GM18507 (cell line): ENCODE results near the gene SLC48A1.

Experiments
- DNase-seq: peaks from one replicate; pipeline ENCODE4 v3.0.0; 2011; ENCODE audit warnings: low read depth; ENCODE audit not compliant: insufficient read length; ENCODE audit errors: extremely low spot score
- FAIRE-seq: peaks from 2 replicates; lab custom pipeline; 2011; peaks lifted over from hg19 to GRCh38; lab: Jason Lieb, UNC

The SLC48A1 gene

DNA sequence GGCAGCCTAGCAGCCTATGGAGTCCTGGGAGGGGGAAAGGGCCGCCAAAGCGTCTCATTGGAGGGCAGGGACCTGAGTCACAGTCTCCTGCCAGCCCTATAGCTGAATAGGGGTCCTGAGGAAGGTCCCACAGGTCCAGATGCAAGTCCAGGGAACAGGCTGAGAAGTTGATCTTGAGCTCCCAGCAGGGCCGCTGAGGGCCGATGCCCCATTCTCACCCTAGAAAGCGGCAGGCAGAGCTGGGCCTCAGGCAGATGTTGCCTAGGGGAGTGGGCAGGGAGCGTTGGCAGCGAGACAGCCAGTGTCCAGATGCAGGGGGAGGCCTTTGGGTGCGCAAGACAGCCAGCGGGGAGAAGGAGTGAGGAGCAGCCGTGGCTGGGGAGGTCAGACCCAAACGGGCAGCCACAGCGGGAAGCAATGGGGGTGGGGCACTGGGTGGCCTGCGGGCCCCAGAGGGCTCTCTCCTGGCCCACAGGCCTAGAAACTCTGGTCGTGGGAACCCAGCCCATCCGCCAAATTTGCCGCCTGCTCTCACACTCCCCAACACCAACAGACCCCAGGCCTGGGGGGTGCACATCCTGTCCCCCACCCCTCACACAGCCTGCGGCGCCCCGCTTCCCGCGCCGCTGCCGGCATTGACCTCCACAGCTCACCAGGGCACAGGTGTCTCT is 45.6 kb downstream of the SLC48A1 start:
- DNase-seq = no peak
- FAIRE-seq = no peak

DNA sequence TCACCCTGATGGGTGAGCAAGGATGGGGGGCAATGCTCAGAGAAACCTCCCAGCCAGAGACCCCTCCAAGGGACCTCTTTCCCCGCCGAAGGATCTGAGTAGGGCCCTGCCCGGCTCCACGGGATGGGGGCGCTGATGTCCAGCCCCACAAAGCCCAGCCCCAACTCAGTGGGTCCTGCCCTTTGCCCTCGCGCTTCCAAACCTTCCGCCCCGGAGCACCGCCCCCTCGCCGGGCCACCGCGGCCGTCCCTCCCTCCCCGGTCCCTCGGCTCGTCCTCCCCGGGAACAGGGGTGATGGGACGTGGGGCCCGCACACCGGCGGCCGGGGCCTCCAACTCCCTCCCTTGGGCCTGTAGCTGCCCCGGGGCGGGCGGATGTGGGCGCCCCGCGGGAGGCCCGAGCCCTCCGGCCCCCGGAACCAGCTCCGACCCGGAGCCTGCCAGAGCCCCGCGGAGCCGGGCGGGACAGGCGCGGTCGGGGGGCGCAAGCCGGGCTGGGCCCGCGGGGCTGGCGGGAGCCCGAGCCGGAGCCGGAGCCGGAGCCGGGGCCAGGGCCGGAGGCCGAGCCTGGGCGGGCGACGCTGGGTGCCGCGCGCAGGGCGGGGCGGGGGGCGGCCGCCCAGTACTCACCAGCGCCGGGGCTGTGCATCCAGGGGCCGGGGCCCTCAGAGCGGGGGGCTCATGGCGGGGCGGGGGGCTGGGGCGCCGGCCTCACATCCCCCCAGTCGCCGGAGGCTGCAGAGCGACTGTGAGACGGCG is 46.3 kb downstream of the SLC48A1 start:
- no peak for FAIRE-seq

DNA sequence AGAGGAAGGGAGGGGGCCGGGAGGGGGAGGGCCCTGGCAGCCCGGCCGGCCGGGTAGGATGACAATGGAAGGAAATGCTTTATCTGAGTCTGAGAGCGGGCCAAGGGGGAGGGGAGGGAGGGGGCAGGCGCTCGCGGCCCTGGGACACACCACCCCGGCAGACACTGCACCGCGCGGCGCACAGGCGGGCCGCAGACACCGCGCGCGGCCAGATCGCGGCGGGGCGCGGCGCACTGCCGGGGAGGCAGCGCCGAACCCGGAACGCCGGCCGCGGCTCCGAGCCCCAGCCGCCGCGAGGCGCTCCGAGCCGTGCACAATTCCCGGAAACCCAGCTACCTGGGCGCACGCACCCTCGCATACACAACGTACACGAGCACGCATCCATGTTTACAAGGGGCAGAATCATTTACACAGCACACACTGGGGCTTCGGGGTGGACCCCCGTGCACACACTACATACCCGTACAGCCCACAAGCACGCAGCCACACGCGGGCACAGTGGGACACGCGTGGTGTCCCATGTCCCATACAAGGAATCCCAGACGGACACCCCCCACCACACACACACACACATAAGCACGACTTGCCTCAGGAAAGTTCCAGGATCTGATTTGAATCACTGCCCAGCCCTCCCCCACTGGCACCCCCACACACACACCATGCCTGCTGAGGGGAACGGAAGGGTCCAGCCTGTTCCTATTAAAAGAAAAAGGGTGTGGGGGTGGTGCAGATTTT is 47.0 kb downstream of the SLC48A1 start, which contains the start of gene HDAC7:
TSS of gene HDAC7 (minus strand) at position 8 of the 735 bp plus-strand sequence. CDS start 118 bp downstream, outside the sequence.
- FAIRE-seq (no peak), DNase-seq (no peak)

More for the DNA sequence above, 46.3 kb downstream of the SLC48A1 start:
- no peak for DNase-seq

DNA sequence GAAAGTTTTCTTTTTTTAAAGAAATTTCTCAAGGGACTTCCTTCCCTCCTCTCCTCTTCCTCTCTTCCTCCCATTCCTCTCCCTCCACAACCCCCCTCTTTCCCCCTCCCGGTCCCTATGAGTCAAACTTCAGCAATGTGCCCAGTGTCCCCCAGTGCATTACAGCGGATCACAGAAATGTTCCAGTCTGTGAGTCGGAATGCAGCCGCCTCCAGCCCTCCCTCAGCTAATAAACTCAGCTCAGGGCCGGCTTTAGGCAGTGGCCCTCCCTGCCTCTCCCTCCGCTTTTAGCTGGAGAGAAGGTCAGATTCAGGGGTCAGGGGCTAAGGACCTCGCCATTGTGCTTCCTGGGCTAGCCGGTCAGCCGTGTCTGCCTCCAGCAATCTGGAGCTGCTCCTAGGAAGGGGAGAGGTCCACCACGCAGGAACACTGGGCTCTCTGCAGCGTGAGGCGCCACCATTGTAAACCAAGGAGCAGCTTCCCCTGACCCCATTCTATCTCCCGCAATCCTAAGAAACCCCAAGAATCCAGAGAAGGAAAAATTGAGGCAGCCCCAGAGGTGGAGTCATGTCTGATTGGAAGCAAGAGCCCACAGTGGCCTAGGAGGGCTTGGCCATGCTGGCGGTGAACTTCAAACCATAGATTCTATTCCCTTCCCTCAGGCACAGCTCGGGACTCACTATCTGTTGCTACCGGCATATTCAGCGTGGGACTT is 47.8 kb downstream of the SLC48A1 start:
- FAIRE-seq (no peak), DNase-seq (no peak)

DNA sequence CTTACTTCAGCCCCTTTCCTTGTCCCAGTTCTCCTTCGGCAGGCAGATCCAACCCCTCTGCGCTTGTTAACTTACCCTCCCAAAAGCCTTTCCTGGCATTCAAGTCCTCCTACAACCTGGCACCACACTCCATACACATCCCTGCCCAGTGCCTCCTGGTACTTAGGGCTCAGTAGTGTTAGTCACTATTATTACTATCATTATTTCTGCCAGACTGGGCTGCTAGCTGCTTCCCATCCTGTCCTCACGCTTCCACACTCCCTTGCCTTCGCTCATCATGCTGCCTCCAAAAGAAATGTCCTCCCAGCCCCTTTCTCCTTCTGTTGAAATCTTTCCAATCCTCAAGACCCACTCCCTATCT is 48.3 kb downstream of the SLC48A1 start:
- FAIRE-seq (no peak), DNase-seq (no peak)

DNA sequence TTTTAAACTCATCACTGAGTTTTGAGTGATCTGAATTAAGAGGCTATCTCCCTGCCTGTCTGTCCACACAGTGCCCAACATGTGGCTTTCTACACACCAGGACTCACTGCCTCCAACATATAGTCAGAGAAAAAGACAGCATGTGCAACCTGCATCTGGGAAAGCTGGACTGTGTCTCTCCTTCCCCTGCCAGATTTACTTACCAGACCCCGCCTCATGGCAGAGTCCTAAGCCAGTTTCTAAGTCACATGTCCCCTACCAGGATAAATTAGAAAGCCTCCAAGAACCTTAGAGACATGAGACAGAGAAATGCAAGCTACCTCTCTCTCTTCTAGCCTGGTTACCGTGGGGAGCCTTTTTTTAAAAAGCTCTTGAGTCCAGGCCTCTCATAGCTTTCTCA is 49.4 kb downstream of the SLC48A1 start:
- FAIRE-seq (no peak), DNase-seq (no peak)

DNA sequence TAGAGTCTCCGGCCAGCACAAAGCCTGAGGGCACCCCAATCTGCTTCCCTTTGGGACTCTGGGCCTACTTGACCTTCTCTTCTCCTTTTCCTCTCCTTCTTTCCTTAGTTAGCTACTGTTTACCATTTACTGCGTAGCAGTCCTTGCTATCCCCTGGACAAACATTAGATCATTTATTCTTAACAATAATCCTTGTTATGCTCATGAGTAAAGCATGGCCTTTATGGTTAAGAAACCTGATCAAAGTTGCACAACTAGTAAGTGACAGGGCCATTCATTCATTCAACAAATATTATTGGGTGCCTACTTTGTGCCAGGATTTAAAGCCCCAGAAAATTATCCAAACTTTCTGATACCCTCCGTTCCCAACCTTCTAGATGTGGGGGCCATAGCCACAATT is 49.8 kb downstream of the SLC48A1 start:
- DNase-seq = no peak

DNA sequence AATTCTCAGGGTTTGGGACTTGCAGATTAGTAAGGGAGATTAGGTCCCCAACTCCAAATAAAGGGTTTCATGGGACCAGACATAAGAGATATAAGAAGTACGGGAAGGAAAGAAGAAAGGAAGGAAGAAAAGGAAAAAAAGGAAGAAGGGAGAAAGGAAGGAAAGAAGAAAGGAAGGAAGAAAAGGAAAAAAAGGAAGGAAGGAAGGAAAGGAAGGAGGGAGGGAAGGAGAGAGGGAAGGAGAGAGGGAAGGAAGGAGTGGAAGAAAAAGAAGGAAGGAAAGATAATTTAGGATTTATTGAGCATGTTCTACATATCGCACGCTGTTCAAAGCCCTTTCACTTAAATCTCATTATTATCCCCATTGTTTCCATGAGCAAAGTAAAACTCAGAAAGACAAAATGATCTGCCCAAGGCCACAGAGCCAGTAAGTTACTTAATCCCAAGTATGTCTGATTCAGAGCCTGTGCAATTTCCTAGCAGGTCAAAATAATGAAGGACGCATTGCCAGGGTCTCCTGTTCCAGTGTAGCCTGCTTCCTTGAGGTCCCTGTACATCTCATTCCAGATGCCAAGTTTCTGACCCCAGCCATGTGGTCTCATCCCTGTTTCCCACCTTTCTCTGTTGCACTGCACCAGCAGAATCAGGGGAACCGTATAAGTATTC is 50.5 kb downstream of the SLC48A1 start:
- FAIRE-seq = no peak
- no peak for DNase-seq

More for the DNA sequence above, 49.8 kb downstream of the SLC48A1 start:
- no peak for FAIRE-seq

DNA sequence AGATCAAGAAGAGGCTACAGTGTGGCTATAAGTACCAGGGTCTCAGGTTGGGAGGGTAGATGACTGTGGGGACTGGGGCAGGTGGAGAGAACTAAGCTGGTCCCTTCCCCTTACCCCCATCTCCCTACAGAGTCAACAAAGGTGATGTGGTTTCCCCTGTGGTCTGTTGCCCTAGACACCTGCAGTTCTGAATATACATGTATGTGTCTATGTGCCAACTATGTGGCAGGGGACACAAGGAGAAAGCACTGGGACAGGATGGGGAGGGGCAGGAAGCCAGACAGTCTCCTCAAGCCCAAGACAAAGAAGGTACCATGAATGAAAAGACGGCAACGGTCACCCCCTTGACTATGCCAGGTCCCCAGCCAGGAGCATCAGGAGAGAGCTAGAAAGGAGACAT is 51.2 kb downstream of the SLC48A1 start:
- FAIRE-seq = no peak

DNA sequence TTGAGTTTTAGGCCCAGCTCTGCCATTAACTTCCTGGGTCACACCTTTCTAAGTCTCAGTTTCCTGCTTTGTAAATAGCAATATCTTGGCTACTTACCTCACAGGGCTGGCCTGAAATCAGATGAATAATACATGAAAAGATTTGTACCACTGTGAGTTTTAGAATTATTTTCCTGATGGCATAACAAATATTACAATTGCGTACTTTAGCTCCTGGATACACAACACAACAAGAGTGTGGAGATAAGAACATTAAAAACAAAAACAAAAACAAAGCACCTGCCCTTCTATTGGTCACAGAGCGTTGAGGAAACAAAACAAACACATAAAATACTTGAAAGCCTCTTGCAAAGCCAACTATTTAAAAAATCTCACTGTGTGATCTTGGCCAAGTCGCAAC is 51.6 kb downstream of the SLC48A1 start:
- no peak for FAIRE-seq
- DNase-seq = no peak

More for the DNA sequence above, 51.2 kb downstream of the SLC48A1 start:
- DNase-seq = no peak

DNA sequence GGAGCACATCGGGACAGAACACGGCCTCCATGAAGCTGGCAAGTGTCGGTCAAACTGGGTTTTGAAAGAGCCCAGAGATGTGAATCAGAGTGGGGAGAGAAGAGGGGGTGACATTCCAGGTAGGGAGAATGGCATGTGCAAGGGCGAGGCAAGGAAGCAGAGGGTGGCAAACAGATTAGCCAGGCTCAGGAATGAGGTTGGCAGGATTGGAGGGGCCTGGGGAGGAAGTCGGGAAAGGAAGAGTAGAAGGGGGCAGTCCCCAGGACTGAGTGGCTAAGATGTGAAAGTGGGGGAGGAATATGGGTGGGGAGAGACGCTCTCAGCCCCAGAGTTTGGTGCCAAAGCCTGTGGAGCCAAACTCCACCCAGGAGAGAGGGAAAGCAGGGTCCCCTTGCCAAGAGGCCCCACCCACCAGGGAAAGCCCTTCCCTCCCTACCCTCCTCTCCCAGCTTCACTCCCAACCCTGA is 52.2 kb downstream of the SLC48A1 start:
- DNase-seq (no peak), FAIRE-seq (no peak)

DNA sequence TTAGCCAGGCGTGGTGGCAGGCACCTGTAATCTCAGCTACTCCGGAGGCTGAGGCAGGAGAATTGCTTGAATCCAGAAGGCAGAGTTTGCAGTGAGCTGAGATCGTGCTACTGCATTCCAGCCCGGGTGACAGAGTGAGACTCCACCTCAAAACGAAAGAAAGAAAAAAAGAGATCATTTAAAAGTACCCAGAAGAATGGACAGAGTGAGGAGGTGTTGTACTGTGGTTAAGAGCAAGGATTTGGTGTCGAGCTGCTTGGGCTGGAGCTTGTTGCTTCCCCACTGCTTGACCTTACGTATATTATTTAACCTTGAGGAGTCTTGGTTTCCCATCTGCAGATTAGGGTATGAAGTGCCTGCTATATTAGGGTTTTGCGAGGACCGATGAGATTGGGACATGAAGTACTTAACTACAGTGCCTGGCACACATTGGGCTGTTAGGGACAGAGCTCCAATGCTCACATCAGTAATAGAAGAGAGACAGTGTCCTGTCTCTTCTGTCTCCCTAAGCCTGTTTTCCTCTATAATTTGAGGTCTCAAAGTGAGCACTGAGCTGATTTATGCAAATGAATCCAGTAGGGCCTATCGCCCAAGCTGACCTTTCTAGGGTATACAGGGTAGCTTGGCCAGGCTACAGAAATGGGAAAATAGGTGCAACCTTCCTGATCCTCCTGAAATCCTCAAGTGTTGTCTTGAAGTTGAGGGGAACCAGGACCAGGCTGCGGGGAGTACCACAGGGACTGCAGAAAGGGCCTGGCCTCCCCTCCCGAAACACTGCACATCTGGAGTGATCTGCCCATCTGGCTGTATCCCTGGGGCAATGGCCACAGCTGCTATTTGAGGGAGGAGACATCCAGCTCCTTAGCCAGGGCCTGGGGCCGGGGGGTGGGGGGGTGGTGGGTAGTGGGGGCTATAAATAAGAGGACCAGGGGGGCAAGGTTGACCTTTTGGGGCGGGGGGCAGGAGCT is 55.3 kb downstream of the SLC48A1 start:
- DNase-seq (no peak), FAIRE-seq (no peak)

DNA sequence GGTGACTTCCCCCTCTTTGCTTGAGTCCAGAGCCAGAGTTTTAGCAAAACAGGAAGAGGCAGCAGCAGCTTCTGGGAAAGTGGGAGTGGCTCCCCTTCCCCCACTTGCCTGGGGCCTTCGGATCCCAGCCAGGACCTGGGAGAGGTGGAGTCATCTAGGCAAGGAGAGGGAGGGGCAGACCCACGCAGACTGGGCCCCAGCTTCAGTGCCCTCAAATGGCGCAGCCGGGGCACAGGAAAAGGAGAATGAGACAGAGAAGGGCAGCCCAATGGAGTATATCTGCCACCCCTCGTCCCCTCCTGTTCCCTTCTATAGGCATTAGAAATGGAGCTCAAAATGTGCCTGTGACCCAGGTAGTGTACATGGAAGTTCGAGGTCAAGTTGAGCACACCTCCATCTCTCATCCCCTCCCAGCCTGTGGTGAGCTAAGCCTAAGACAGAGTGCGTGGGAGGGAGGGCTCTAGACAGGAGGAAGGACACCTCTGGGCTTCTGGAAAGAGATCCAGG is 56.0 kb downstream of the SLC48A1 start:
- FAIRE-seq = no peak
- DNase-seq = no peak

DNA sequence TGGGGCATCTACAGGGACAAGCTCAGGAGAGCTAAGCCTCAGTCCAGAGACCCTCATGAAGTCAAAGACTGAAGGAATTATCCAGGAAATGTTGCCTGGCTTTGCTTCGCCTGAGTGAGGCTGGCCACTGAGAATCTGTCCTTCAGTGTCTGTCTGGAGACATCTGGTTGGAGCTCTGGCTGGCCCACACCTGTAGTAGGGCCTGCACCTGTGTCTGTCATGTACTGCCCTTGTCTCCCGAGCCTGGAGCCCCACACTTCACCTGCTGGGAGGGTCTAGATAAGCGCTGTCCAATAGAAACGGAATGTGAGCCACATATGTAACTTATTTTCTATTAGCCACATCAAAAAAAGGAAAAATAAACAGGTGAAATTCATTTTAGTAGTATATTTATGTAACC is 56.5 kb downstream of the SLC48A1 start:
- DNase-seq = no peak
- FAIRE-seq = no peak
